SIG-M5 (cell line): ENCODE data around the gene TMEM238.
A peak's percentile ranks its signal among the peaks of the same experiment; 100 is the strongest.
"Not testable (repeated sequence)": the region's sequence is repeated elsewhere in the genome, so short reads cannot be mapped to it uniquely, and the experiment has no call there.

Source experiments
- DNase-seq: peaks from one replicate; lab custom pipeline; 2025; lab: John Stamatoyannopoulos, UW

TMEM238 gene

GRCh38 chr19:55401390-55401789 lies 17.3 kb upstream of the TMEM238 start:
- DNase-seq = not testable (repeated sequence)

GRCh38 chr19:55400281-55401087 lies 16.4 kb upstream of the TMEM238 start:
- no peak for DNase-seq

- no peak for DNase-seq
Observed at GRCh38 chr19:55398200-55398925, 14.3 kb upstream of the TMEM238 start.

- DNase-seq = no peak
Observed at GRCh38 chr19:55392820-55393761, 9.0 kb upstream of the TMEM238 start.

- DNase-seq = no peak
Observed at GRCh38 chr19:55391702-55392615, 7.9 kb upstream of the TMEM238 start.

- DNase-seq = no peak
Observed at GRCh38 chr19:55391191-55391670, 7.1 kb upstream of the TMEM238 start.

- no peak for DNase-seq
Observed at GRCh38 chr19:55390461-55390880, 6.4 kb upstream of the TMEM238 start.

GRCh38 chr19:55389386-55390317 lies 5.6 kb upstream of the TMEM238 start:
- no peak for DNase-seq

- DNase-seq = no peak
Observed at GRCh38 chr19:55387736-55388497, 3.8 kb upstream of the TMEM238 start.

GRCh38 chr19:55386493-55386971 lies 2.4 kb upstream of the TMEM238 start:
- no peak for DNase-seq

- peak; percentile 64 for DNase-seq
Observed at GRCh38 chr19:55385724-55386492, 1.8 kb upstream of the TMEM238 start, which contains the start of gene RPL28. TSS of gene RPL28 (plus strand) at chr19:55385932. CDS start at chr19:55386358, 426 bp downstream.

GRCh38 chr19:55384920-55385723 lies 1.0 kb upstream of the TMEM238 start:
- peak; percentile 70 for DNase-seq

GRCh38 chr19:55383279-55384130 lies 587 bp downstream of the TMEM238 start:
- no peak for DNase-seq

- DNase-seq = no peak
Observed at GRCh38 chr19:55382522-55383054, 1.5 kb downstream of the TMEM238 start.

- DNase-seq = no peak
Observed at GRCh38 chr19:55382013-55382412, 2.1 kb downstream of the TMEM238 start.

GRCh38 chr19:55379174-55379573 lies 4.9 kb downstream of the TMEM238 start:
- no peak for DNase-seq
